ENCODE measurements around the gene KRT82. TPM values are rescaled to one million over a fixed set of nuclear protein-coding genes. Genes with fewer than 3 reads are reported as not detected.

Gene KRT82
- total RNA-seq, 2 experiments from 2014 or later = not detected

DNA sequence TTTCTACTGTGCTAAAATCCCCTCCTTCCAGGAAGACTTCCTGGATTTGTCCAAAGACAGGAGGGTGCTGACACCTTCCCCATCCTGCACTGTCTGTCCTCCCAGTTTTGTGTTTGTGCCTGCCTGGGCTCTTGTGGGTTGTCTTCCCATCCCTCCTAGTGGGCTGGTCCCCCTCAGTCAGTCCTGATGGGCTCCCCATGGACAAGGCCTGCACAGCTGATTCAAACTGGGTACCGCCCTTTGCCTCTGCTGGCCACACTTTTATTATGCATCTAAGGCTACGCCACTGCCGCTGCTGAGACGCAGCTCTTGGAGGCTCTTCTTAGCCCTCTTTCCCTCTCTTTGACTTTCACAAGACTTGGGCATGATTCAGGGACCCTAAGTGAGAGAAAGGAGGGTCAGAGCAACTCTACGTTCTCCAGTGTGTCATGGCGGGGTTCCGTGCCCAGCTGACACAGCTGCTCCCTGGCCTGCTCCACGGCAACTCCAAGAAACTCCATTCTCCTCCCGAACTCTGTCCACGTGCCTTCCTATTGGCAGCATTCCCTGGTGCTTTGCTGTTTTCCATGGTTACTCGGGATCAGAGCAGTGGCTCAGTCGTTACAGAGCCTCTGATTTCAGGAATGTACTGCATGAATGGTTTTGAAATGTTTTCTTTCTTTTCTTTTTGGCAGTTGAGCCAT is 35.1 kb downstream of the KRT82 start:
- no peak overlapping the region for H3K4me2 ChIP-seq (ENCODE audit: low read length)
- H3K9me3 ChIP-seq (ENCODE audit: low read length) = peaks cover 10% of the 10 kb centered on the region; the same call in 1 of the 2 replicates
- no peak overlapping the region for H2AFZ ChIP-seq (ENCODE audit: low read length)
- no peaks in the 10 kb centered on the region for H3K36me3 ChIP-seq (ENCODE audit: insufficient read depth, low read length)
- no peaks in the 10 kb centered on the region for H3K4me1 ChIP-seq (ENCODE audit: insufficient read depth, low read length, poor library complexity, severe bottlenecking)
- intact Hi-C loops (cut with micrococcal nuclease; ENCODE audit: unreplicated experiment) = loop anchor here (5.0 kb wide), 1 partner anchor 511 kb away; no protein-coding TSS in a partner anchor
- H4K20me1 ChIP-seq (ENCODE audit: insufficient read depth, low read length) = no peaks in the 10 kb centered on the region
- H3K9me2 ChIP-seq (ENCODE audit: insufficient read depth, low read length) = no peaks in the 10 kb centered on the region
- no peak for TF ChIP-seq EZH2phosphoT487 (IDR thresholded peaks at IDR 0.05; ENCODE audit: borderline replicate concordance, low read depth, low read length)
- TF ChIP-seq, protein P1, sequence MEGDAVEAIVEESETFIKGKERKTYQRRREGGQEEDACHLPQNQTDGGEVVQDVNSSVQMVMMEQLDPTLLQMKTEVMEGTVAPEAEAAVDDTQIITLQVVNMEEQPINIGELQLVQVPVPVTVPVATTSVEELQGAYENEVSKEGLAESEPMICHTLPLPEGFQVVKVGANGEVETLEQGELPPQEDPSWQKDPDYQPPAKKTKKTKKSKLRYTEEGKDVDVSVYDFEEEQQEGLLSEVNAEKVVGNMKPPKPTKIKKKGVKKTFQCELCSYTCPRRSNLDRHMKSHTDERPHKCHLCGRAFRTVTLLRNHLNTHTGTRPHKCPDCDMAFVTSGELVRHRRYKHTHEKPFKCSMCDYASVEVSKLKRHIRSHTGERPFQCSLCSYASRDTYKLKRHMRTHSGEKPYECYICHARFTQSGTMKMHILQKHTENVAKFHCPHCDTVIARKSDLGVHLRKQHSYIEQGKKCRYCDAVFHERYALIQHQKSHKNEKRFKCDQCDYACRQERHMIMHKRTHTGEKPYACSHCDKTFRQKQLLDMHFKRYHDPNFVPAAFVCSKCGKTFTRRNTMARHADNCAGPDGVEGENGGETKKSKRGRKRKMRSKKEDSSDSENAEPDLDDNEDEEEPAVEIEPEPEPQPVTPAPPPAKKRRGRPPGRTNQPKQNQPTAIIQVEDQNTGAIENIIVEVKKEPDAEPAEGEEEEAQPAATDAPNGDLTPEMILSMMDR (conservative IDR thresholded peaks at IDR 0.05; ENCODE audit: low read length) = no peak
- no peak overlapping the region for H3K27ac ChIP-seq (ENCODE audit: low read depth, low read length, poor library complexity, severe bottlenecking)
- CTCF ChIA-PET (ENCODE audit: unreplicated experiment) = no interaction called here
- POLR2A ChIA-PET = no interaction called here
- BruUV-seq (replicated peaks) = no TSS peak
- no peaks in the 10 kb centered on the region for H3K79me2 ChIP-seq (ENCODE audit: insufficient read depth, low read depth, low read length)
- DNase-seq (ENCODE audit: low spot score) = no peak
- H3K4me3 ChIP-seq (ENCODE audit: low read depth, low read length, poor library complexity, severe bottlenecking) = no peak overlapping the region

DNA sequence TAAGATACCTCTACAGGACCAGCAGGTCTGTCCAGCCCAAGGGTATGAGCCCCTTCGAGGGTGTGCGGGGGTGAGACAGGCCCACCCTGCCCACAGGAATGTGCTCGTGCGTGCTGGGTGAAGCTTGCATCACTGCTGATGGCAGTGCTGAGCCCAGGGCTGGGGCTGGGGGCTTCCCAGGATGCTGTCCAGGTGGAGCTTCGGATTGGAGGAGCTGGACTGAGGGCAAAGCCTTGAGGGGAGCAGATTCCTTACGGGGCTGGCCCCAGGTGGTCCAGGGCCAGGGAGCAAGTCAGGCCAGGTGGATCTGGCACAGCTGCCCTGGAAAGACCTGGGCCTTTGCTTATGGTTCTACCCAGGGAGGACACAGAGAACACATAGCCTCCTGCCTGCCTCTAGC is 36.3 kb downstream of the KRT82 start:
- no peaks in the 10 kb centered on the region for H4K20me1 ChIP-seq (ENCODE audit: insufficient read depth, low read length)
- H2AFZ ChIP-seq (ENCODE audit: low read length) = no peak overlapping the region
- H3K4me2 ChIP-seq (ENCODE audit: low read length) = no peak overlapping the region
- H3K4me3 ChIP-seq (ENCODE audit: low read depth, low read length, poor library complexity, severe bottlenecking) = no peak overlapping the region
- peaks cover 10% of the 10 kb centered on the region; the same call in 1 of the 2 replicates for H3K9me3 ChIP-seq (ENCODE audit: low read length)
- intact Hi-C loops (cut with micrococcal nuclease; ENCODE audit: unreplicated experiment) = loop anchor here (5.0 kb wide), 1 partner anchor 512 kb away; no protein-coding TSS in a partner anchor
- H3K36me3 ChIP-seq (ENCODE audit: insufficient read depth, low read length) = no peaks in the 10 kb centered on the region
- DNase-seq (ENCODE audit: low spot score) = no peak
- H3K27ac ChIP-seq (ENCODE audit: low read depth, low read length, poor library complexity, severe bottlenecking) = no peak overlapping the region
- H3K79me2 ChIP-seq (ENCODE audit: insufficient read depth, low read depth, low read length) = no peaks in the 10 kb centered on the region
- no peaks in the 10 kb centered on the region for H3K9me2 ChIP-seq (ENCODE audit: insufficient read depth, low read length)
- H3K4me1 ChIP-seq (ENCODE audit: insufficient read depth, low read length, poor library complexity, severe bottlenecking) = no peaks in the 10 kb centered on the region
- ChIA-PET CTCF (ENCODE audit: unreplicated experiment) (no interaction called here), POLR2A (no interaction called here)
- no TSS peak for BruUV-seq (replicated peaks)
- TF ChIP-seq, protein P1 (conservative IDR thresholded peaks at IDR 0.05; ENCODE audit: low read length) = no peak
- TF ChIP-seq EZH2phosphoT487 (IDR thresholded peaks at IDR 0.05; ENCODE audit: borderline replicate concordance, low read depth, low read length) = no peak

DNA sequence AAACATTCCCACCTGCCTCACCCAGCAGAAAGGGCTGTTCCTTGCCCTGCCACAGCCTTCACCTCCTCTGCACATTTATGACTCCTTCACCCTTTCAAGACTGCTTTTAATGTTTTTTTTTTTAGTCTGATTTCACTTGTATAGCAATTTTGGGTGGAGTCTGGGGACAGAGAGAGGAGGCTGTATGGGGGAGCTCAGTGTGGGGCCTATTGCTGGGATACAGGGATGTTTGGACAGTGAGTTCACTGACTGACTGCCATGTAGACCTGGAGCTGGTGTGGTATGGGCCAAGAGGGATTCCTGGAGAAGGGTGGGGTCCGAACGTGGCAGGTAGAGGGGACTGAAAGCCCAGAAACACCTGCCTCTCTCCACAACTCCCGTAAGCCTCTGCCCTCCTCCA is 36.9 kb downstream of the KRT82 start:
- Histone ChIP-seq H3K4me2 (ENCODE audit: low read length) (no peak overlapping the region), H3K36me3 (ENCODE audit: insufficient read depth, low read length) (no peaks in the 10 kb centered on the region), H3K4me3 (ENCODE audit: low read depth, low read length, poor library complexity, severe bottlenecking) (no peak overlapping the region), H3K4me1 (ENCODE audit: insufficient read depth, low read length, poor library complexity, severe bottlenecking) (no peaks in the 10 kb centered on the region), H3K79me2 (ENCODE audit: insufficient read depth, low read depth, low read length) (no peaks in the 10 kb centered on the region), H2AFZ (ENCODE audit: low read length) (no peak overlapping the region), H3K27ac (ENCODE audit: low read depth, low read length, poor library complexity, severe bottlenecking) (no peak overlapping the region), H3K9me3 (ENCODE audit: low read length) (peaks cover 8% of the 10 kb centered on the region; the same call in 1 of the 2 replicates), H4K20me1 (ENCODE audit: insufficient read depth, low read length) (no peaks in the 10 kb centered on the region), H3K9me2 (ENCODE audit: insufficient read depth, low read length) (no peaks in the 10 kb centered on the region)
- TF ChIP-seq, protein P1 (conservative IDR thresholded peaks at IDR 0.05; ENCODE audit: low read length) = no peak
- TF ChIP-seq EZH2phosphoT487 (IDR thresholded peaks at IDR 0.05; ENCODE audit: borderline replicate concordance, low read depth, low read length) = no peak
- ChIA-PET POLR2A (no interaction called here), CTCF (ENCODE audit: unreplicated experiment) (no interaction called here)
- DNase-seq (ENCODE audit: low spot score) = no peak
- BruUV-seq (replicated peaks) = no TSS peak
- intact Hi-C loops (cut with micrococcal nuclease; ENCODE audit: unreplicated experiment) = no loop called here
